NB4 (cell line): ENCODE measurements around the gene ZBTB8B.

Experiments used
- MYC ChIP-seq: IDR thresholded peaks from 2 replicates; pipeline ENCODE4 v1.6.1; 2011; ENCODE audit warnings: low read depth, low read length
- POLR2A ChIP-seq: IDR thresholded peaks from 2 replicates; pipeline ENCODE4 v1.6.1; 2011; ENCODE audit warnings: mild to moderate bottlenecking; ENCODE audit not compliant: insufficient read length; ENCODE audit errors: extremely low read depth
- TF ChIP-seq, protein P1 (sequence below): IDR thresholded peaks from one replicate; pipeline ENCODE4 v1.5.1; 2012; ENCODE audit warnings: low read depth, low read length
- TF ChIP-seq, protein P2 (sequence below): IDR thresholded peaks from 2 replicates; pipeline ENCODE4 v1.6.1; 2011; ENCODE audit warnings: low read depth, low read length

DNA sequence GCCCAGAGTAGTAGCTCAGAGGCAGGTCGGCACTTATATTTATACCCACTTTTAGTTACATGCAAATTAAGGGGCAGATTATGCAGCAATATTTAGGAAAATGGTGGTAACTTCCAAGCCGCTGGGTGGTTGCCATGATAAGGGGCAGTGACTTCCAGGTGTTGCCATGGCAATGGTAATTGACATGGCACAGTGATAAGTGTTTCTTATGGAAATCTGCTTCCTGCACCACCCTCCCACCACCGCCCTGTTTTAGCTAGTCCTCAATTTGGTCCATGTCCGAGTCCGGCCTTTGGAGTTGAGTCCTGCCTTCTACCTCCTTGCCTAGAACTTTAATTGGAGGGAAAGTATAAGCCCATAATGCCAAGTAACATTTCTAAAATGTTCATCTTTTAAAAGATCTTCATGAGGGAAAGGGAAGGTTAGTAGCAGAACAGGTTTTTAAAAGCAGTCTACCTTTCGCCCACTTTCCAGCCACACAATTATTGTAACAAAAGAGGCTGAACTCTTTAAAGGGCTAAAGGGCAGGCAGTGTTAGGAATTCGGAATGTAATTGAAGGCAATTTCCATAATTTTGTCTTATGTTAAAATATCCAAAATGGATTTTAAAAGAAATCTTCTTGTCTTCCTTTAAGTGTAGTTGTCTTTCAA, 21.7 kb downstream of the ZBTB8B start:
- TF ChIP-seq, protein P1, sequence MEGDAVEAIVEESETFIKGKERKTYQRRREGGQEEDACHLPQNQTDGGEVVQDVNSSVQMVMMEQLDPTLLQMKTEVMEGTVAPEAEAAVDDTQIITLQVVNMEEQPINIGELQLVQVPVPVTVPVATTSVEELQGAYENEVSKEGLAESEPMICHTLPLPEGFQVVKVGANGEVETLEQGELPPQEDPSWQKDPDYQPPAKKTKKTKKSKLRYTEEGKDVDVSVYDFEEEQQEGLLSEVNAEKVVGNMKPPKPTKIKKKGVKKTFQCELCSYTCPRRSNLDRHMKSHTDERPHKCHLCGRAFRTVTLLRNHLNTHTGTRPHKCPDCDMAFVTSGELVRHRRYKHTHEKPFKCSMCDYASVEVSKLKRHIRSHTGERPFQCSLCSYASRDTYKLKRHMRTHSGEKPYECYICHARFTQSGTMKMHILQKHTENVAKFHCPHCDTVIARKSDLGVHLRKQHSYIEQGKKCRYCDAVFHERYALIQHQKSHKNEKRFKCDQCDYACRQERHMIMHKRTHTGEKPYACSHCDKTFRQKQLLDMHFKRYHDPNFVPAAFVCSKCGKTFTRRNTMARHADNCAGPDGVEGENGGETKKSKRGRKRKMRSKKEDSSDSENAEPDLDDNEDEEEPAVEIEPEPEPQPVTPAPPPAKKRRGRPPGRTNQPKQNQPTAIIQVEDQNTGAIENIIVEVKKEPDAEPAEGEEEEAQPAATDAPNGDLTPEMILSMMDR: no peak
- TF ChIP-seq, protein P2, sequence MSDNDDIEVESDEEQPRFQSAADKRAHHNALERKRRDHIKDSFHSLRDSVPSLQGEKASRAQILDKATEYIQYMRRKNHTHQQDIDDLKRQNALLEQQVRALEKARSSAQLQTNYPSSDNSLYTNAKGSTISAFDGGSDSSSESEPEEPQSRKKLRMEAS: no peak
- TF ChIP-seq MYC: no peak
- TF ChIP-seq POLR2A: no peak
